ELR (cell line): ENCODE results near the gene CRK.
A peak's percentile ranks its signal among the peaks of the same experiment; 100 is the strongest.
"Not testable (repeated sequence)": the region's sequence is repeated elsewhere in the genome, so short reads cannot be mapped to it uniquely, and the experiment has no call there.

Source experiments
- DNase-seq: peaks from one replicate; pipeline ENCODE4 v3.0.0-alpha.2; 2015; ENCODE audit warnings: low read depth

CRK gene

GRCh38 chr17:1467898-1468492 is 12.0 kb upstream of the CRK start:
- DNase-seq = no peak

GRCh38 chr17:1467258-1467657 is 11.2 kb upstream of the CRK start:
- DNase-seq = no peak

- DNase-seq = no peak
Observed at GRCh38 chr17:1464186-1464585, 8.2 kb upstream of the CRK start.

GRCh38 chr17:1462164-1463112 is 6.4 kb upstream of the CRK start:
- DNase-seq = no peak

GRCh38 chr17:1461198-1461944 is 5.3 kb upstream of the CRK start:
- DNase-seq = no peak

GRCh38 chr17:1460233-1460632 is 4.2 kb upstream of the CRK start:
- peak; percentile 46 for DNase-seq

GRCh38 chr17:1455291-1455796 is 688 bp downstream of the CRK start:
- DNase-seq = peak; percentile 87

- no peak for DNase-seq
Observed at GRCh38 chr17:1454541-1454940, 1.5 kb downstream of the CRK start.

- not testable (repeated sequence) for DNase-seq
Observed at GRCh38 chr17:1453694-1454093, 2.3 kb downstream of the CRK start.

- DNase-seq = no peak
Observed at GRCh38 chr17:1452836-1453235, 3.2 kb downstream of the CRK start.

GRCh38 chr17:1450261-1450660 is 5.8 kb downstream of the CRK start:
- DNase-seq = not testable (repeated sequence)

GRCh38 chr17:1449412-1449967 is 6.5 kb downstream of the CRK start:
- no peak for DNase-seq

GRCh38 chr17:1447052-1447451 is 9.0 kb downstream of the CRK start:
- DNase-seq = peak; percentile 40

- no peak for DNase-seq
Observed at GRCh38 chr17:1446201-1446600, 9.8 kb downstream of the CRK start.

GRCh38 chr17:1445695-1446094 is 10.3 kb downstream of the CRK start:
- not testable (repeated sequence) for DNase-seq

GRCh38 chr17:1442721-1443120 is 13.3 kb downstream of the CRK start:
- not testable (repeated sequence) for DNase-seq

GRCh38 chr17:1442187-1442586 is 13.8 kb downstream of the CRK start:
- no peak for DNase-seq

- DNase-seq = no peak
Observed at GRCh38 chr17:1440921-1441320, 15.1 kb downstream of the CRK start.

- DNase-seq = peak; percentile 65
Observed at GRCh38 chr17:1438593-1439083, 17.4 kb downstream of the CRK start.

- no peak for DNase-seq
Observed at GRCh38 chr17:1435326-1435725, 20.7 kb downstream of the CRK start.

- peak; percentile 36 for DNase-seq
Observed at GRCh38 chr17:1434150-1434549, 21.9 kb downstream of the CRK start.

- DNase-seq = no peak
Observed at GRCh38 chr17:1431631-1432104, 24.4 kb downstream of the CRK start.
